Measurements from ENCODE around the gene CORIN. TPM values are rescaled to one million over a fixed set of nuclear protein-coding genes. Genes with fewer than 3 reads are reported as not detected.

The CORIN gene
- total and polyA plus RNA-seq, 12 donors = 0.10 to 1.1 (median 0.41) TPM; not detected in 2

DNA sequence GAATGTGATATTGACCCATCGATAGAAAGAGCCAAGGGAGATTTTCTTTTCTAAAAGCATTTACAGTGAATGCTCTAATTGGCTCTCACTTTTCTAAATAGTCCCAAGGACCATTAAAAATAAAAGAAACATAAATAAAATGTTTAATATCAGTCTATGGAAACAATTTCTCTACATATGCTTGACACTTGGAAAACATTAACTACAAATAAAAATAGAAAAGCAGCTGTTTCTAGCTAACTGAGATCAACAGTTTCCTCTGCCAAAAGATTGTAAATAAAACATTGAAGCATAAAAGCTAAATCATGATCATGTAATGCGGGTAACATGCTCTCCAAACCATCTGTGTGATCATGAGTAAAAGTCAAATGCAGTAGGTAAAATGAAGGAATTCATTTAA lies 49.7 kb downstream of the CORIN start:
- intact Hi-C loops (cut with DNase I) = no loop called here

DNA sequence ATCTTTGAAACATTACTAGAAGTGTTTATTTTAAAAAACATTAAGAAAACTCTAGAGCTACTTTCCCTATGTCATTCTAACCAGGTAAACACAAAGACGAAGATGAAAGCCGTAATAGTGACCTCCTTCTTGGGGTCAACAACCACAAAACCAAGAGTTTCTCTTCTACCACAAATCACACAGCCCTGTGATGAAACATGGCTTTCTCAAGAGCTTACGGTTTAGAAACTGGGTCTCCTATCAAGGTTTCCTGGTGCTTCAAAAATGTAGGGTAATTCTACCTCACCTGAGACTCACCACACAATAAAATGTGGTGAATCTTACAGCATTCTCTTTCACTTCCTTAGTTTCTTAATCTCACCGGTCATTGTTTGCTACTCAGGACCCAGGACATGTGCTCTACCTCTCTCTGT lies 50.9 kb downstream of the CORIN start:
- Histone ChIP-seq H3K4me3 (no peak overlapping the region), H3K36me3 (replicated peaks in 1 of 2) (no peaks in the 10 kb centered on the region), H3K27ac (no peak overlapping the region), H3K9me3 (replicated peaks in 1 of 3) (no peaks in the 10 kb centered on the region), H3K27me3 (no peaks in the 10 kb centered on the region), H3K4me1 (replicated peaks in 1 of 2) (no peaks in the 10 kb centered on the region)
- 67 to 73% (median 72%) methylated on average over 4 of the region's 4 CpGs for WGBS, 4 donors
- TF ChIP-seq POLR2A (IDR thresholded peaks at IDR 0.05) = no peak
- TF ChIP-seq, protein P1, sequence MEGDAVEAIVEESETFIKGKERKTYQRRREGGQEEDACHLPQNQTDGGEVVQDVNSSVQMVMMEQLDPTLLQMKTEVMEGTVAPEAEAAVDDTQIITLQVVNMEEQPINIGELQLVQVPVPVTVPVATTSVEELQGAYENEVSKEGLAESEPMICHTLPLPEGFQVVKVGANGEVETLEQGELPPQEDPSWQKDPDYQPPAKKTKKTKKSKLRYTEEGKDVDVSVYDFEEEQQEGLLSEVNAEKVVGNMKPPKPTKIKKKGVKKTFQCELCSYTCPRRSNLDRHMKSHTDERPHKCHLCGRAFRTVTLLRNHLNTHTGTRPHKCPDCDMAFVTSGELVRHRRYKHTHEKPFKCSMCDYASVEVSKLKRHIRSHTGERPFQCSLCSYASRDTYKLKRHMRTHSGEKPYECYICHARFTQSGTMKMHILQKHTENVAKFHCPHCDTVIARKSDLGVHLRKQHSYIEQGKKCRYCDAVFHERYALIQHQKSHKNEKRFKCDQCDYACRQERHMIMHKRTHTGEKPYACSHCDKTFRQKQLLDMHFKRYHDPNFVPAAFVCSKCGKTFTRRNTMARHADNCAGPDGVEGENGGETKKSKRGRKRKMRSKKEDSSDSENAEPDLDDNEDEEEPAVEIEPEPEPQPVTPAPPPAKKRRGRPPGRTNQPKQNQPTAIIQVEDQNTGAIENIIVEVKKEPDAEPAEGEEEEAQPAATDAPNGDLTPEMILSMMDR (IDR thresholded peaks at IDR 0.05) = no peak
- DNase-seq = no peak
- intact Hi-C loops (cut with DNase I) = no loop called here

More for the DNA sequence above, 49.7 kb downstream of the CORIN start:
- 75 to 78% (median 77%) methylated on average over 2 of the region's 2 CpGs for WGBS, 4 donors
- Histone ChIP-seq H3K36me3 (replicated peaks in 1 of 2) (no peaks in the 10 kb centered on the region), H3K9me3 (replicated peaks in 1 of 3) (no peaks in the 10 kb centered on the region), H3K4me3 (no peak overlapping the region), H3K27ac (no peak overlapping the region), H3K4me1 (replicated peaks in 1 of 2) (no peaks in the 10 kb centered on the region), H3K27me3 (no peaks in the 10 kb centered on the region)
- no peak for DNase-seq
- TF ChIP-seq POLR2A (IDR thresholded peaks at IDR 0.05) = no peak
- TF ChIP-seq, protein P1 (IDR thresholded peaks at IDR 0.05) = no peak

DNA sequence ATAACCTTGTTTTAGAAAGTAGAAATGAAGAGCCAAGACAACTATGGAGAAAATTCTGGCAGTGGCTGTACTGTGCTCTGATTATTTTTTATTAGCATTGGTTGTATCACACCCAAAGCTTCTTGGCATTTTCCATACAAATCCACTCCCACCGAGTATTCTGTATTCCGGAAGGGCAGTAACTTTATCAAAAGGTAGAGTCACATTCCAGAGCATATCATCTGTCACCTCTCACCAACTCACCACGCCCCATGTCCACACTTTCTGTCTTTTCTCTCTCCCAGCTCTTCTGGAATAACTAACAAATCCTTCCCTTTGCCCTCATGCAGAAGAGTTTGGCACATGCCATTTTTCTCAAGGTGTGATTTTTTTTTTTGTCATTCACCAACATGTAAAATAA lies 52.7 kb downstream of the CORIN start:
- no peak for DNase-seq
- no peaks in the 10 kb centered on the region for H3K27me3 ChIP-seq
- no peaks in the 10 kb centered on the region for H3K4me1 ChIP-seq (replicated peaks in 1 of 2)
- 58 to 75% (median 68%) methylated on average over 3 of the region's 3 CpGs for WGBS, 4 donors
- H3K36me3 ChIP-seq (replicated peaks in 1 of 2) = no peaks in the 10 kb centered on the region
- intact Hi-C loops (cut with DNase I) = no loop called here
- no peak overlapping the region for H3K27ac ChIP-seq
- no peaks in the 10 kb centered on the region for H3K9me3 ChIP-seq (replicated peaks in 1 of 3)
- TF ChIP-seq POLR2A (IDR thresholded peaks at IDR 0.05) = no peak
- TF ChIP-seq, protein P1 (IDR thresholded peaks at IDR 0.05) = no peak
- no peak overlapping the region for H3K4me3 ChIP-seq

DNA sequence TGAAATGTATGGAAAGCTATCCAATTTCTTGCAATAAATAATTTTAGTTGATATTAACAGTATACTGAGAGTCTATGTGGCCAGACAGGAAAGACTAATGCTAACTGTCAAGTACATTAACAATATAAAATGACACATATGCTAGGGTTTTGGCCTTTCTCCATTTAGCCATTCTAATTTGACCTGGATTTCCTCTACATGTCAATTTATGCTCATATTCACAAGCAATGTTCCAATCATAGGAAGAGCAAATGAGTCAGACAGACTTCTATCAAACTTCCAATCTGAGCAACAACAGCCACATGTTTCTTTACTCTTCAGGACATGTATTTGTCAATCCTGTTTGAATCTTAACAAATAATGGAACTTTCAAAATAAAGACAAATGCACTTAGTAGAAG lies 53.6 kb downstream of the CORIN start:
- H3K36me3 ChIP-seq (replicated peaks in 1 of 2) = no peaks in the 10 kb centered on the region
- no peak overlapping the region for H3K4me3 ChIP-seq
- H3K9me3 ChIP-seq (replicated peaks in 1 of 3) = no peaks in the 10 kb centered on the region
- DNase-seq = no peak
- intact Hi-C loops (cut with DNase I) = no loop called here
- TF ChIP-seq, protein P1 (IDR thresholded peaks at IDR 0.05) = no peak
- TF ChIP-seq POLR2A (IDR thresholded peaks at IDR 0.05) = no peak
- no peaks in the 10 kb centered on the region for H3K27me3 ChIP-seq
- H3K4me1 ChIP-seq (replicated peaks in 1 of 2) = no peaks in the 10 kb centered on the region
- no peak overlapping the region for H3K27ac ChIP-seq
